K562 (cell line): ENCODE data around the gene DGKZ. TPM values are rescaled to one million over a fixed set of nuclear protein-coding genes. Genes with fewer than 3 reads are reported as not detected.
A peak's percentile ranks its signal among the peaks of the same experiment; 100 is the strongest.

Experiments used
- ATF1 ChIP-seq, 2 experiments: fragments of 450-650 bp in 1 of 2; IDR thresholded peaks; 2 replicates each; pipeline ENCODE4 v1.6.1; 2016; ENCODE audit warnings: missing compliant biosample characterization in 1 of 2, missing genetic modification characterization in 1 of 2
- DDX20 ChIP-seq: fragments of 450-650 bp; IDR thresholded peaks from 2 replicates; pipeline ENCODE4 v1.6.1; 2016; ENCODE audit warnings: missing genetic modification characterization, low read depth, mild to moderate bottlenecking, missing compliant biosample characterization, moderate library complexity
- FOXJ2 ChIP-seq: fragments of 200-800 bp; sonication (Bioruptor generic); IDR thresholded peaks from 2 replicates; pipeline ENCODE4 v1.6.1; 2016; ENCODE audit warnings: missing genetic modification characterization, missing compliant biosample characterization
- GTF2F1 ChIP-seq: IDR thresholded peaks from 2 replicates; pipeline ENCODE4 v1.6.1; 2011; ENCODE audit warnings: low read depth, low read length, improper control_type of control experiment
- IRF2 ChIP-seq: sonication (generic); formaldehyde crosslinking; IDR thresholded peaks from 2 replicates; pipeline ENCODE4 v1.8.1; 2022; ENCODE audit warnings: mild to moderate bottlenecking, missing genetic modification reagents
- KDM1A ChIP-seq, 2 experiments: fragments of 450-650 bp; IDR thresholded peaks; 2 replicates each; pipeline ENCODE4 v1.6.1; 2016; ENCODE audit warnings: mild to moderate bottlenecking in 2 of 2
- MAZ ChIP-seq, 2 experiments: fragments of 450-650 bp in 1 of 2; sonication (generic) in 1 of 2; formaldehyde crosslinking; IDR thresholded peaks in 1 of 2; conservative IDR thresholded peaks in 1 of 2; 2 replicates each; pipeline versions ENCODE4 v1.4.0 to v1.5.0; 2020; ENCODE audit warnings: mild to moderate bottlenecking in 1 of 2, missing genetic modification reagents in 1 of 2
- MEIS2 ChIP-seq: fragments of 450-650 bp; IDR thresholded peaks from 2 replicates; pipeline ENCODE4 v1.6.1; 2014; ENCODE audit warnings: mild to moderate bottlenecking; ENCODE audit not compliant: partially characterized antibody
- NFIC ChIP-seq: fragments of 450-650 bp; IDR thresholded peaks from 2 replicates; pipeline ENCODE4 v1.6.1; 2017; ENCODE audit warnings: mild to moderate bottlenecking, inconsistent platforms
- NR4A1 ChIP-seq, 2 experiments: fragments of 250-450 bp in 1 of 2; fragments of 450-650 bp in 1 of 2; sonication (Bioruptor Pico) in 1 of 2; IDR thresholded peaks; 2 replicates each; pipeline versions ENCODE4 v1.4.0 to v1.6.1; 2016 to 2020; ENCODE audit warnings: mild to moderate bottlenecking in 2 of 2, missing compliant biosample characterization in 1 of 2, missing genetic modification characterization in 1 of 2, moderate library complexity in 1 of 2
- SPI1 ChIP-seq: IDR thresholded peaks from 2 replicates; pipeline ENCODE4 v1.6.1; 2011; ENCODE audit warnings: low read depth, low read length, control low read depth, borderline replicate concordance
- TAF9B ChIP-seq: fragments of 450-650 bp; IDR thresholded peaks from 2 replicates; pipeline ENCODE4 v1.6.1; 2018; ENCODE audit warnings: mild to moderate bottlenecking; ENCODE audit not compliant: partially characterized antibody
- TAL1 ChIP-seq: fragments of 450-650 bp; IDR thresholded peaks from 2 replicates; pipeline ENCODE4 v1.6.1; 2016; ENCODE audit warnings: mild to moderate bottlenecking
- TCF7 ChIP-seq: sonication (generic); IDR thresholded peaks from 2 replicates; pipeline ENCODE4 v1.6.1; 2016; ENCODE audit warnings: antibody characterized with exemption, borderline replicate concordance
- TFAP4 ChIP-seq: sonication (generic); formaldehyde crosslinking; IDR thresholded peaks from 2 replicates; pipeline ENCODE4 v1.8.0; 2022; ENCODE audit warnings: missing genetic modification reagents, mild to moderate bottlenecking, moderate library complexity, borderline replicate concordance
- THAP7 ChIP-seq: fragments of 250-450 bp; sonication (Bioruptor Pico); IDR thresholded peaks from 2 replicates; pipeline ENCODE4 v1.5.0; 2021
- THRA ChIP-seq: fragments of 450-650 bp; IDR thresholded peaks from 2 replicates; pipeline ENCODE4 v1.6.1; 2017; ENCODE audit warnings: mild to moderate bottlenecking, moderate library complexity
- ZBTB1 ChIP-seq: sonication (generic); formaldehyde crosslinking; IDR thresholded peaks from 2 replicates; pipeline ENCODE4 v1.8.1; 2023; ENCODE audit warnings: missing genetic modification reagents, low read depth, mild to moderate bottlenecking, borderline replicate concordance
- ZC3H11A ChIP-seq: IDR thresholded peaks from 2 replicates; pipeline ENCODE4 v1.6.1; 2012; ENCODE audit warnings: low read depth, low read length, improper control_type of control experiment
- ZNF3 ChIP-seq: fragments of 250-450 bp; sonication (Bioruptor Pico); IDR thresholded peaks from 2 replicates; pipeline ENCODE4 v1.5.0; 2021; ENCODE audit warnings: mild to moderate bottlenecking, moderate library complexity
- ZNF561 ChIP-seq: fragments of 450-650 bp; formaldehyde crosslinking; conservative IDR thresholded peaks from 2 replicates; pipeline ENCODE4 v1.4.0; 2020; ENCODE audit warnings: mild to moderate bottlenecking, moderate library complexity
- ZNF778 ChIP-seq: fragments of 450-650 bp; formaldehyde crosslinking; IDR thresholded peaks from 2 replicates; pipeline ENCODE4 v1.4.0; 2020; ENCODE audit warnings: mild to moderate bottlenecking, moderate library complexity
- ZNF780A ChIP-seq: fragments of 250-450 bp; sonication (Bioruptor Pico); IDR thresholded peaks from 2 replicates; pipeline ENCODE4 v1.5.0; 2021; ENCODE audit warnings: mild to moderate bottlenecking
- polyA plus RNA-seq, 8 experiments: library from polyadenylated mRNA; depleted of rRNA in 4 of 8; stranded (reverse) in 5 of 8; unstranded in 3 of 8; fragments of >200 nt; fragmentation: Nextera tagmentation in 2 of 8; fragmentation: Illumina TruSeq in 1 of 8; extraction: Ambion mirVana in 2 of 8; extraction: Trizol in 1 of 8; gene quantifications; 2 replicates each; pipeline versions ENCODE4 v1.2.1 to v1.2.3, GENCODE V29; 2011 to 2014; ENCODE audit warnings: inconsistent platforms in 1 of 8, missing spikeins in 1 of 8
- total RNA-seq, 7 experiments: library from RNA; depleted of rRNA in 6 of 7; stranded (reverse); fragments of >200 nt in 6 of 7; fragmentation: Illumina TruSeq in 2 of 7; extraction: Trizol in 2 of 7; gene quantifications; 2 replicates each; pipeline versions ENCODE4 v1.2.1 to v1.2.3, GENCODE V29; 2011 to 2021; ENCODE audit warnings: low replicate concordance in 1 of 7
- TF ChIP-seq, protein P1 (sequence below): fragments of 450-650 bp; IDR thresholded peaks from 2 replicates; pipeline ENCODE4 v1.7.1; 2018; ENCODE audit warnings: mild to moderate bottlenecking, low read depth; ENCODE audit not compliant: partially characterized antibody

Gene DGKZ
- total and polyA plus RNA-seq, 9 of the 15 experiments (the other 6 are each of a cell fraction or from before 2014, with no cell fraction given), result 0.51 to 100 (median 44.2) TPM

GRCh38 chr11:46380340-46381047 is 33.2 kb downstream of the DGKZ start (continued):
- TF ChIP-seq TCF7 (no peak), KDM1A (IDR thresholded peaks at IDR 0.05) (no peak), ZC3H11A (no peak), NFIC (peak; percentile 50; the same call in 1 of the 2 replicates), ATF1 (CRISPR knock-in tag; IDR thresholded peaks at IDR 0.05) (no peak), ATF1 (tag; IDR thresholded peaks at IDR 0.05) (no peak; the same call in none of the 2 replicates), IRF2 (CRISPR knock-in tag) (no peak), ZNF778 (CRISPR knock-in tag) (no peak), THAP7 (no peak), ZNF561 (CRISPR knock-in tag) (no peak), TAL1 (no peak), ZNF780A (no peak), MAZ (CRISPR knock-in tag; conservative IDR thresholded peaks at IDR 0.05 in 1 of 2, IDR thresholded peaks at IDR 0.05 in 1 of 2) (peak in 1 of 2 experiments; percentile 81; a peak in 2 of 4 replicates), TFAP4 (CRISPR knock-in tag) (peak; percentile 90), DDX20 (tag) (no peak), SPI1 (no peak), NR4A1 (CRISPR knock-in tag; IDR thresholded peaks at IDR 0.05) (no peak), NR4A1 (tag; IDR thresholded peaks at IDR 0.05) (no peak), MEIS2 (peak; percentile 89), ZNF3 (CRISPR knock-in tag) (no peak), ZBTB1 (CRISPR knock-in tag) (no peak), FOXJ2 (tag) (no peak), GTF2F1 (no peak), TAF9B (no peak), THRA (no peak)
- TF ChIP-seq, protein P1, sequence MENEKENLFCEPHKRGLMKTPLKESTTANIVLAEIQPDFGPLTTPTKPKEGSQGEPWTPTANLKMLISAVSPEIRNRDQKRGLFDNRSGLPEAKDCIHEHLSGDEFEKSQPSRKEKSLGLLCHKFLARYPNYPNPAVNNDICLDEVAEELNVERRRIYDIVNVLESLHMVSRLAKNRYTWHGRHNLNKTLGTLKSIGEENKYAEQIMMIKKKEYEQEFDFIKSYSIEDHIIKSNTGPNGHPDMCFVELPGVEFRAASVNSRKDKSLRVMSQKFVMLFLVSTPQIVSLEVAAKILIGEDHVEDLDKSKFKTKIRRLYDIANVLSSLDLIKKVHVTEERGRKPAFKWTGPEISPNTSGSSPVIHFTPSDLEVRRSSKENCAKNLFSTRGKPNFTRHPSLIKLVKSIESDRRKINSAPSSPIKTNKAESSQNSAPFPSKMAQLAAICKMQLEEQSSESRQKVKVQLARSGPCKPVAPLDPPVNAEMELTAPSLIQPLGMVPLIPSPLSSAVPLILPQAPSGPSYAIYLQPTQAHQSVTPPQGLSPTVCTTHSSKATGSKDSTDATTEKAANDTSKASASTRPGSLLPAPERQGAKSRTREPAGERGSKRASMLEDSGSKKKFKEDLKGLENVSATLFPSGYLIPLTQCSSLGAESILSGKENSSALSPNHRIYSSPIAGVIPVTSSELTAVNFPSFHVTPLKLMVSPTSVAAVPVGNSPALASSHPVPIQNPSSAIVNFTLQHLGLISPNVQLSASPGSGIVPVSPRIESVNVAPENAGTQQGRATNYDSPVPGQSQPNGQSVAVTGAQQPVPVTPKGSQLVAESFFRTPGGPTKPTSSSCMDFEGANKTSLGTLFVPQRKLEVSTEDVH, result no peak
